ENCODE data around the gene DLGAP1.

GRCh38 chr18:4286256-4286655, 168.9 kb downstream of the DLGAP1 start:
- no peak for TF ChIP-seq ELF1 (IDR thresholded peaks at IDR 0.05; ENCODE audit: borderline replicate concordance, low read depth)
- no peak for TF ChIP-seq EZH2 (IDR thresholded peaks at IDR 0.05)
- TF ChIP-seq, protein P1, sequence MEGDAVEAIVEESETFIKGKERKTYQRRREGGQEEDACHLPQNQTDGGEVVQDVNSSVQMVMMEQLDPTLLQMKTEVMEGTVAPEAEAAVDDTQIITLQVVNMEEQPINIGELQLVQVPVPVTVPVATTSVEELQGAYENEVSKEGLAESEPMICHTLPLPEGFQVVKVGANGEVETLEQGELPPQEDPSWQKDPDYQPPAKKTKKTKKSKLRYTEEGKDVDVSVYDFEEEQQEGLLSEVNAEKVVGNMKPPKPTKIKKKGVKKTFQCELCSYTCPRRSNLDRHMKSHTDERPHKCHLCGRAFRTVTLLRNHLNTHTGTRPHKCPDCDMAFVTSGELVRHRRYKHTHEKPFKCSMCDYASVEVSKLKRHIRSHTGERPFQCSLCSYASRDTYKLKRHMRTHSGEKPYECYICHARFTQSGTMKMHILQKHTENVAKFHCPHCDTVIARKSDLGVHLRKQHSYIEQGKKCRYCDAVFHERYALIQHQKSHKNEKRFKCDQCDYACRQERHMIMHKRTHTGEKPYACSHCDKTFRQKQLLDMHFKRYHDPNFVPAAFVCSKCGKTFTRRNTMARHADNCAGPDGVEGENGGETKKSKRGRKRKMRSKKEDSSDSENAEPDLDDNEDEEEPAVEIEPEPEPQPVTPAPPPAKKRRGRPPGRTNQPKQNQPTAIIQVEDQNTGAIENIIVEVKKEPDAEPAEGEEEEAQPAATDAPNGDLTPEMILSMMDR (IDR thresholded peaks at IDR 0.05 in 2 of 3, conservative IDR thresholded peaks at IDR 0.05 in 1 of 3; ENCODE audit: borderline replicate concordance in 1 of 3, insufficient read depth in 1 of 3, low read depth in 2 of 3, low read length in 2 of 3) = no peak
- TF ChIP-seq CEBPB (IDR thresholded peaks at IDR 0.05; ENCODE audit: low read depth) = no peak

Measured in HCT116 (cell line).